ENCODE results near the gene UBR4. TPM values are rescaled to one million over a fixed set of nuclear protein-coding genes. Genes with fewer than 3 reads are reported as not detected.

The UBR4 gene
- total RNA-seq, 1 experiment from 2014 or later: 107 TPM

GRCh38 chr1:19073311-19074186, 136.5 kb downstream of the UBR4 start:
- BruUV-seq (replicated peaks): no TSS peak
- ATAC-seq: no peak
- intact Hi-C loops (cut with micrococcal nuclease): no loop called here

GRCh38 chr1:19072285-19072981, 137.6 kb downstream of the UBR4 start:
- Histone ChIP-seq H3K36me3 (ENCODE audit: control insufficient read depth in 1 of 2, insufficient read depth in 2 of 2, low read length in 2 of 2) (peaks cover 19 to 33% of the 10 kb centered on the region in 2 experiments), H3K79me2 (ENCODE audit: insufficient read depth, low read length) (no peaks in the 10 kb centered on the region), H3K4me3 (replicated peaks in 1 of 2; ENCODE audit: low read depth in 1 of 2, low read length in 2 of 2) (no peak overlapping the region), H4K20me1 (ENCODE audit: insufficient read depth) (no peaks in the 10 kb centered on the region), H3K4me2 (ENCODE audit: low read length) (no peak overlapping the region), H3K27me3 (ENCODE audit: insufficient read depth, low read length) (no peaks in the 10 kb centered on the region), H3K9me3 (ENCODE audit: control insufficient read depth in 1 of 2, insufficient read depth in 1 of 2, low read depth in 1 of 2, low read length in 2 of 2) (no peaks in the 10 kb centered on the region), H3K4me1 (ENCODE audit: control insufficient read depth in 1 of 2, insufficient read depth in 2 of 2, low read length in 2 of 2) (peaks cover 5 to 6% of the 10 kb centered on the region in 2 experiments), H2AFZ (ENCODE audit: low read depth, low read length, poor library complexity, severe bottlenecking) (no peak overlapping the region), H3K27ac (ENCODE audit: low read depth, low read length) (no peak overlapping the region), H3K9me2 (ENCODE audit: insufficient read depth) (no peaks in the 10 kb centered on the region), H3K9ac (ENCODE audit: low read length) (no peak overlapping the region)
- POLR2A ChIA-PET: no interaction called here
- intact Hi-C loops (cut with micrococcal nuclease): no loop called here
- no TSS peak for BruUV-seq (replicated peaks)
- ATAC-seq (no peak), DNase-seq (ENCODE audit: low read depth, low spot score) (no peak)
- CTCF ChIA-PET: no interaction called here
- RAD21 ChIA-PET (ENCODE audit: low non-redundant PET in 1 of 2, low total read pairs in 2 of 2, uncharacterized antibody in 2 of 2, unreplicated experiment in 2 of 2): no interaction called here
- no peak for TF ChIP-seq CBX3 (IDR thresholded peaks at IDR 0.05; ENCODE audit: low read depth)
- TF ChIP-seq CTCF (IDR thresholded peaks at IDR 0.05 in 2 of 3, conservative IDR thresholded peaks at IDR 0.05 in 1 of 3; ENCODE audit: borderline replicate concordance in 1 of 3, insufficient read depth in 1 of 3, low read depth in 2 of 3, low read length in 2 of 3): no peak
- TF ChIP-seq ATF3 (IDR thresholded peaks at IDR 0.05): no peak
- no peak for TF ChIP-seq FOSL1 (IDR thresholded peaks at IDR 0.05; ENCODE audit: low read depth)
- TF ChIP-seq ZFX (IDR thresholded peaks at IDR 0.05): no peak
- no peak for TF ChIP-seq POLR2AphosphoS5 (IDR thresholded peaks at IDR 0.05; ENCODE audit: low read depth, low read length)
- no peak for TF ChIP-seq SIN3A (IDR thresholded peaks at IDR 0.05; ENCODE audit: low read depth)
- no peak for TF ChIP-seq ZBTB33 (IDR thresholded peaks at IDR 0.05; ENCODE audit: extremely low read depth, insufficient replicate concordance, low read length)
- TF ChIP-seq YY1 (IDR thresholded peaks at IDR 0.05; ENCODE audit: extremely low read depth, insufficient replicate concordance, low read depth, low read length): no peak
- TF ChIP-seq MAX (IDR thresholded peaks at IDR 0.05): no peak
- TF ChIP-seq SRF (IDR thresholded peaks at IDR 0.05; ENCODE audit: low read depth): no peak
- no peak for TF ChIP-seq JUND (IDR thresholded peaks at IDR 0.05)
- no peak for TF ChIP-seq EGR1 (IDR thresholded peaks at IDR 0.05; ENCODE audit: low read depth)
- no peak for TF ChIP-seq EZH2 (IDR thresholded peaks at IDR 0.05)
- no peak for TF ChIP-seq ZNF274 (IDR thresholded peaks at IDR 0.05; ENCODE audit: low read depth, low read length)

More at GRCh38 chr1:19073311-19074186, 136.5 kb downstream of the UBR4 start:
- Histone ChIP-seq H3K9ac (ENCODE audit: low read length) (no peak overlapping the region), H3K27me3 (ENCODE audit: insufficient read depth, low read length) (no peaks in the 10 kb centered on the region), H2AFZ (ENCODE audit: low read depth, low read length, poor library complexity, severe bottlenecking) (no peak overlapping the region), H3K9me2 (ENCODE audit: insufficient read depth) (no peaks in the 10 kb centered on the region), H3K4me1 (ENCODE audit: control insufficient read depth in 1 of 2, insufficient read depth in 2 of 2, low read length in 2 of 2) (no peaks in the 10 kb centered on the region), H3K4me3 (replicated peaks in 1 of 2; ENCODE audit: low read depth in 1 of 2, low read length in 2 of 2) (no peak overlapping the region), H3K4me2 (ENCODE audit: low read length) (no peak overlapping the region), H4K20me1 (ENCODE audit: insufficient read depth) (no peaks in the 10 kb centered on the region), H3K27ac (ENCODE audit: low read depth, low read length) (no peak overlapping the region), H3K79me2 (ENCODE audit: insufficient read depth, low read length) (no peaks in the 10 kb centered on the region), H3K9me3 (ENCODE audit: control insufficient read depth in 1 of 2, insufficient read depth in 1 of 2, low read depth in 1 of 2, low read length in 2 of 2) (no peaks in the 10 kb centered on the region), H3K36me3 (ENCODE audit: control insufficient read depth in 1 of 2, insufficient read depth in 2 of 2, low read length in 2 of 2) (peaks cover 19 to 42% of the 10 kb centered on the region in 2 experiments)
- CTCF ChIA-PET: no interaction called here
- no peak for DNase-seq (ENCODE audit: low read depth, low spot score)
- no peak for TF ChIP-seq EZH2 (IDR thresholded peaks at IDR 0.05)
- POLR2A ChIA-PET: no interaction called here
- RAD21 ChIA-PET (ENCODE audit: low non-redundant PET in 1 of 2, low total read pairs in 2 of 2, uncharacterized antibody in 2 of 2, unreplicated experiment in 2 of 2): no interaction called here

All from HCT116 (cell line).